ENCODE measurements around the gene EIF3I.

- TF ChIP-seq EZH2 (IDR thresholded peaks at IDR 0.05; ENCODE audit: insufficient read depth, poor library complexity, severe bottlenecking) (no peak), EZH2phosphoT487 (IDR thresholded peaks at IDR 0.05; ENCODE audit: insufficient read depth, low read depth) (no peak)
Measured at GRCh38 chr1:32234792-32235191, 12.6 kb downstream of the EIF3I start.

All from GM23248 (cell line).